ENCODE data around the gene RPL7L1.

DNA sequence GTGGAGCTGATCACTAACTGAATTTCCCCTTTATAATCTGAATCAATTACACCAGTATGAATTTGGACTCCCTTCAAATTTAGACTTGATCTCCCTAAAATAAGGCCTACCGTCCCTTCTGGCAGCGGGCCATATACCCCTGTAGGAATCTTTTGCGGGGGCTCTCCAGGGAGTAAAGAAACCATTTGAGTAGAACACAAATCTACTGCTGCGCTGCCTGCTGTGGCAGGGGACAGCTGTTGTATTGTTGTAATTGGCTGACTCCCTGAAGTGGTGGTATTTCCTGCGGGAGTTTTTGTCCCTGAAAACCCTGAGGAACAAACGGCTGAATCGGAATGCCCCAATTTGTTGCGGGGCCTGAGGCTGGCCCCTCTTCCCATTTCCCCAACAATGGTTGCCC, 20.5 kb downstream of the RPL7L1 start:
- TF ChIP-seq, protein P1, sequence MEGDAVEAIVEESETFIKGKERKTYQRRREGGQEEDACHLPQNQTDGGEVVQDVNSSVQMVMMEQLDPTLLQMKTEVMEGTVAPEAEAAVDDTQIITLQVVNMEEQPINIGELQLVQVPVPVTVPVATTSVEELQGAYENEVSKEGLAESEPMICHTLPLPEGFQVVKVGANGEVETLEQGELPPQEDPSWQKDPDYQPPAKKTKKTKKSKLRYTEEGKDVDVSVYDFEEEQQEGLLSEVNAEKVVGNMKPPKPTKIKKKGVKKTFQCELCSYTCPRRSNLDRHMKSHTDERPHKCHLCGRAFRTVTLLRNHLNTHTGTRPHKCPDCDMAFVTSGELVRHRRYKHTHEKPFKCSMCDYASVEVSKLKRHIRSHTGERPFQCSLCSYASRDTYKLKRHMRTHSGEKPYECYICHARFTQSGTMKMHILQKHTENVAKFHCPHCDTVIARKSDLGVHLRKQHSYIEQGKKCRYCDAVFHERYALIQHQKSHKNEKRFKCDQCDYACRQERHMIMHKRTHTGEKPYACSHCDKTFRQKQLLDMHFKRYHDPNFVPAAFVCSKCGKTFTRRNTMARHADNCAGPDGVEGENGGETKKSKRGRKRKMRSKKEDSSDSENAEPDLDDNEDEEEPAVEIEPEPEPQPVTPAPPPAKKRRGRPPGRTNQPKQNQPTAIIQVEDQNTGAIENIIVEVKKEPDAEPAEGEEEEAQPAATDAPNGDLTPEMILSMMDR (conservative IDR thresholded peaks at IDR 0.05), result no peak
- no peak for TF ChIP-seq ZFX (IDR thresholded peaks at IDR 0.05)
